KOPT-K1 (cell line): ENCODE data around the gene ARHGAP4.

Experiments used
- H3K27ac ChIP-seq: fragments of 200-600 bp; sonication (generic); 2 replicates; pipeline ENCODE4 v1.5.1; 2016; ENCODE audit warnings: antibody characterized with exemption, mild to moderate bottlenecking, low read depth, low read length; ENCODE audit not compliant: poor library complexity, severe bottlenecking
- H3K36me3 ChIP-seq: fragments of 200-600 bp; sonication (generic); 2 replicates; pipeline ENCODE4 v1.5.1; 2017; ENCODE audit warnings: antibody characterized with exemption, mild to moderate bottlenecking, low read length, moderate library complexity; ENCODE audit not compliant: insufficient read depth
- H3K9me3 ChIP-seq: fragments of 200-600 bp; sonication (generic); 2 replicates; pipeline ENCODE4 v1.5.1; 2017; ENCODE audit warnings: antibody characterized with exemption, low read length, mild to moderate bottlenecking; ENCODE audit not compliant: insufficient read depth, poor library complexity, severe bottlenecking

ARHGAP4 gene

GRCh38 chrX:153870288-153870690 lies 55.8 kb downstream of the ARHGAP4 start:
- H3K36me3 ChIP-seq: no peaks in the 10 kb centered on the region
- no peak overlapping the region for H3K27ac ChIP-seq
- H3K9me3 ChIP-seq: no peaks in the 10 kb centered on the region

- H3K36me3 ChIP-seq: no peaks in the 10 kb centered on the region
Measured at GRCh38 chrX:153869473-153870287, 56.4 kb downstream of the ARHGAP4 start.

GRCh38 chrX:153868576-153869472 lies 57.2 kb downstream of the ARHGAP4 start:
- H3K9me3 ChIP-seq: no peaks in the 10 kb centered on the region
- H3K36me3 ChIP-seq: no peaks in the 10 kb centered on the region

More at GRCh38 chrX:153869473-153870287, 56.4 kb downstream of the ARHGAP4 start:
- H3K9me3 ChIP-seq: no peaks in the 10 kb centered on the region
- no peak overlapping the region for H3K27ac ChIP-seq

GRCh38 chrX:153867671-153868070 lies 58.4 kb downstream of the ARHGAP4 start:
- Histone ChIP-seq H3K27ac (no peak overlapping the region), H3K9me3 (no peaks in the 10 kb centered on the region), H3K36me3 (no peaks in the 10 kb centered on the region)

More at GRCh38 chrX:153868576-153869472, 57.2 kb downstream of the ARHGAP4 start:
- no peak overlapping the region for H3K27ac ChIP-seq

GRCh38 chrX:153867139-153867538 lies 58.9 kb downstream of the ARHGAP4 start:
- Histone ChIP-seq H3K27ac (no peak overlapping the region), H3K36me3 (no peaks in the 10 kb centered on the region), H3K9me3 (no peaks in the 10 kb centered on the region)

GRCh38 chrX:153866302-153867019 lies 59.6 kb downstream of the ARHGAP4 start:
- H3K9me3 ChIP-seq: no peaks in the 10 kb centered on the region
- no peaks in the 10 kb centered on the region for H3K36me3 ChIP-seq
- no peak overlapping the region for H3K27ac ChIP-seq

- no peak overlapping the region for H3K27ac ChIP-seq
- no peaks in the 10 kb centered on the region for H3K36me3 ChIP-seq
- no peaks in the 10 kb centered on the region for H3K9me3 ChIP-seq
Measured at GRCh38 chrX:153865685-153866084, 60.4 kb downstream of the ARHGAP4 start.

- H3K36me3 ChIP-seq: no peaks in the 10 kb centered on the region
- no peaks in the 10 kb centered on the region for H3K9me3 ChIP-seq
- H3K27ac ChIP-seq: no peak overlapping the region
Measured at GRCh38 chrX:153865321-153865580, 60.8 kb downstream of the ARHGAP4 start.

- Histone ChIP-seq H3K27ac (no peak overlapping the region), H3K9me3 (no peaks in the 10 kb centered on the region), H3K36me3 (no peaks in the 10 kb centered on the region)
Measured at GRCh38 chrX:153864561-153865320, 61.3 kb downstream of the ARHGAP4 start.

GRCh38 chrX:153864101-153864500 lies 62.0 kb downstream of the ARHGAP4 start:
- H3K9me3 ChIP-seq: no peaks in the 10 kb centered on the region
- H3K27ac ChIP-seq: no peak overlapping the region
- H3K36me3 ChIP-seq: no peaks in the 10 kb centered on the region

GRCh38 chrX:153863251-153863991 lies 62.6 kb downstream of the ARHGAP4 start:
- Histone ChIP-seq H3K27ac (no peak overlapping the region), H3K36me3 (no peaks in the 10 kb centered on the region), H3K9me3 (no peaks in the 10 kb centered on the region)

GRCh38 chrX:153862369-153863250 lies 63.5 kb downstream of the ARHGAP4 start:
- Histone ChIP-seq H3K9me3 (no peaks in the 10 kb centered on the region), H3K27ac (no peak overlapping the region), H3K36me3 (no peaks in the 10 kb centered on the region)

- H3K9me3 ChIP-seq: no peaks in the 10 kb centered on the region
- H3K27ac ChIP-seq: no peak overlapping the region
- H3K36me3 ChIP-seq: no peaks in the 10 kb centered on the region
Measured at GRCh38 chrX:153861733-153862310, 64.2 kb downstream of the ARHGAP4 start.
